Measurements from ENCODE around the gene ACR. TPM values are rescaled to one million over a fixed set of nuclear protein-coding genes. Genes with fewer than 3 reads are reported as not detected.

ACR gene
- total RNA-seq, 2 experiments from 2014 or later = not detected

GRCh38 chr22:50727678-50728522, 10.1 kb upstream of the ACR start:
- H3K27me3 Mint-ChIP-seq = no peaks in the 10 kb centered on the region
- H3K4me1 Mint-ChIP-seq = peaks cover 1% of the 10 kb centered on the region
- no peak overlapping the region for H3K4me3 Mint-ChIP-seq
- H3K9me3 Mint-ChIP-seq = no peaks in the 10 kb centered on the region
- DNase-seq (peak; percentile 24), ATAC-seq (ENCODE audit: low read depth) (no peak)
- peak overlapping the region; percentile 56 for H3K27ac Mint-ChIP-seq
- POLR2A ChIA-PET = no interaction called here
- no peaks in the 10 kb centered on the region for H3K36me3 Mint-ChIP-seq

GRCh38 chr22:50728523-50728931, 9.5 kb upstream of the ACR start:
- Mint-ChIP-seq H3K27ac (no peak overlapping the region), H3K4me1 (no peaks in the 10 kb centered on the region), H3K27me3 (no peaks in the 10 kb centered on the region), H3K9me3 (no peaks in the 10 kb centered on the region), H3K36me3 (no peaks in the 10 kb centered on the region), H3K4me3 (no peak overlapping the region)
- DNase-seq = peak; percentile 24
- POLR2A ChIA-PET = no interaction called here
- ATAC-seq (ENCODE audit: low read depth) = no peak

- no peak overlapping the region for H3K27ac Mint-ChIP-seq
- no peaks in the 10 kb centered on the region for H3K36me3 Mint-ChIP-seq
Observed at GRCh38 chr22:50729391-50730012, 8.5 kb upstream of the ACR start.

GRCh38 chr22:50730013-50730891, 7.8 kb upstream of the ACR start:
- DNase-seq = peak; percentile 15
- H3K36me3 Mint-ChIP-seq = no peaks in the 10 kb centered on the region

More at GRCh38 chr22:50729391-50730012, 8.5 kb upstream of the ACR start:
- no peaks in the 10 kb centered on the region for H3K27me3 Mint-ChIP-seq
- DNase-seq (peak; percentile 19), ATAC-seq (ENCODE audit: low read depth) (no peak)
- H3K4me1 Mint-ChIP-seq = no peaks in the 10 kb centered on the region
- no peak overlapping the region for H3K4me3 Mint-ChIP-seq
- H3K9me3 Mint-ChIP-seq = no peaks in the 10 kb centered on the region
- POLR2A ChIA-PET = no interaction called here

GRCh38 chr22:50730941-50731661, 6.9 kb upstream of the ACR start:
- peak; percentile 20 for DNase-seq
- H3K27ac Mint-ChIP-seq = no peak overlapping the region
- no peaks in the 10 kb centered on the region for H3K27me3 Mint-ChIP-seq
- no peaks in the 10 kb centered on the region for H3K4me1 Mint-ChIP-seq
- no peaks in the 10 kb centered on the region for H3K36me3 Mint-ChIP-seq
- no peaks in the 10 kb centered on the region for H3K9me3 Mint-ChIP-seq
- POLR2A ChIA-PET = no interaction called here
- no peak for ATAC-seq (ENCODE audit: low read depth)
- H3K4me3 Mint-ChIP-seq = no peak overlapping the region

More at GRCh38 chr22:50730013-50730891, 7.8 kb upstream of the ACR start:
- no peak for ATAC-seq (ENCODE audit: low read depth)
- no peaks in the 10 kb centered on the region for H3K9me3 Mint-ChIP-seq
- POLR2A ChIA-PET = no interaction called here
- H3K27ac Mint-ChIP-seq = no peak overlapping the region
- no peaks in the 10 kb centered on the region for H3K4me1 Mint-ChIP-seq
- no peaks in the 10 kb centered on the region for H3K27me3 Mint-ChIP-seq
- no peak overlapping the region for H3K4me3 Mint-ChIP-seq

GRCh38 chr22:50731811-50732624, 6.0 kb upstream of the ACR start:
- Mint-ChIP-seq H3K27me3 (no peaks in the 10 kb centered on the region), H3K27ac (no peak overlapping the region), H3K9me3 (no peaks in the 10 kb centered on the region), H3K36me3 (no peaks in the 10 kb centered on the region), H3K4me1 (no peaks in the 10 kb centered on the region), H3K4me3 (no peak overlapping the region)
- ATAC-seq (ENCODE audit: low read depth) = peak; percentile 75
- POLR2A ChIA-PET = no interaction called here
- DNase-seq = peak; percentile 55

GRCh38 chr22:50732681-50733080, 5.3 kb upstream of the ACR start:
- Mint-ChIP-seq H3K4me3 (no peak overlapping the region), H3K36me3 (no peaks in the 10 kb centered on the region), H3K9me3 (no peaks in the 10 kb centered on the region), H3K4me1 (no peaks in the 10 kb centered on the region), H3K27ac (no peak overlapping the region), H3K27me3 (no peaks in the 10 kb centered on the region)
- no peak for ATAC-seq (ENCODE audit: low read depth)
- POLR2A ChIA-PET = no interaction called here
- DNase-seq = peak; percentile 12

GRCh38 chr22:50733521-50734342, 4.3 kb upstream of the ACR start:
- ATAC-seq (ENCODE audit: low read depth) (no peak), DNase-seq (peak; percentile 23)
- Mint-ChIP-seq H3K27me3 (no peaks in the 10 kb centered on the region), H3K9me3 (no peaks in the 10 kb centered on the region), H3K4me3 (no peak overlapping the region), H3K4me1 (no peaks in the 10 kb centered on the region), H3K36me3 (no peaks in the 10 kb centered on the region), H3K27ac (no peak overlapping the region)
- POLR2A ChIA-PET = no interaction called here

- Mint-ChIP-seq H3K36me3 (no peaks in the 10 kb centered on the region), H3K4me3 (no peak overlapping the region), H3K9me3 (no peaks in the 10 kb centered on the region), H3K27ac (no peak overlapping the region), H3K4me1 (no peaks in the 10 kb centered on the region), H3K27me3 (no peaks in the 10 kb centered on the region)
- DNase-seq = no peak
- POLR2A ChIA-PET = no interaction called here
- ATAC-seq (ENCODE audit: low read depth) = no peak
Observed at GRCh38 chr22:50734343-50734771, 3.6 kb upstream of the ACR start.

- Mint-ChIP-seq H3K9me3 (no peaks in the 10 kb centered on the region), H3K27me3 (no peaks in the 10 kb centered on the region), H3K4me3 (no peak overlapping the region), H3K27ac (no peak overlapping the region), H3K36me3 (no peaks in the 10 kb centered on the region), H3K4me1 (no peaks in the 10 kb centered on the region)
- DNase-seq (no peak), ATAC-seq (ENCODE audit: low read depth) (no peak)
- POLR2A ChIA-PET = no interaction called here
Observed at GRCh38 chr22:50734986-50735738, 2.8 kb upstream of the ACR start.

GRCh38 chr22:50735739-50736030, 2.3 kb upstream of the ACR start:
- no peak for ATAC-seq (ENCODE audit: low read depth)
- no peaks in the 10 kb centered on the region for H3K36me3 Mint-ChIP-seq
- H3K9me3 Mint-ChIP-seq = no peaks in the 10 kb centered on the region
- H3K4me3 Mint-ChIP-seq = no peak overlapping the region
- H3K27ac Mint-ChIP-seq = no peak overlapping the region
- H3K4me1 Mint-ChIP-seq = no peaks in the 10 kb centered on the region
- no peaks in the 10 kb centered on the region for H3K27me3 Mint-ChIP-seq
- no peak for DNase-seq
- POLR2A ChIA-PET = no interaction called here
